ENCODE measurements around the gene CHADL.

Gene CHADL

GRCh38 chr22:41256254-41257253 lies 15.8 kb upstream of the CHADL start:
- peak; percentile 21 for DNase-seq

DNA sequence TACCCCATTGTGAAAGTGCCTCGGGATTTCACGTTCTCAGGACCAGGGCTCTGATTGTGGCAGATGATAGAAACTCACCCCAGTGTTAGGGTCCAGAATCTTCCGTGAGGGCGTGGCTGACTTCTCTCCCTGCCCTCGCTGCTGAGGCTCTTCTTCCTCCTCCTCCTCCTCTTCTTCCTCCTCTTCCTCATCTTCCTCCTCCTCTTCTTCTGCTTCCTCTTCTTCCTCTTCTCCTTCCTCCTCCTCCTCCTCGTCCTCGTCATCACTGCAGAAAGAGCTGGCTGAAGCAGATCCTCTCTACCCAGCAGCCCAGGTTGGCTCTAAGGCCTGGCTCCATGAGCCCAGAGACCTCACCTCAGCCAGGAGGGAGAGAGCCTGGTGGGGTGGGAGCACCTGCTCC lies 13.5 kb upstream of the CHADL start:
- DNase-seq, result no peak

DNA sequence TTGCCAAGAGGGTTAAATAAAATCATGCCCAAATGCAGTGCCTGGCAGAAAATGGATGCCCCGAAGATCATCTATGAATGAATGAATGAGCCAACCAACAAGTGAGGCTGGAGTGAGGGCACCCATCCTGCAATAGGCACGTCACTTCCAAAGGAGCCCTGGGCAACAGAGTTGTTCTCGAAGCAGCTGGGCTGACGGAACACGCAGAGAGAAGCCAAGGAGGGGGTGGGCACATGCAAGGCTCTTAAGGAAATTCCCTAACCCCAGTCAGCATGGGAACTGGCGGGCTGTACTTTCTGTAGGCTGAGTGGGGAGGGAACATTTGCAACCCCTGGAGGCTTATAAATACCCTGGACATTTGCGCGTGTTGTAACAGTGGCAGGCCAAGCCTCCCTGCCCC lies 11.6 kb upstream of the CHADL start:
- DNase-seq, result no peak

DNA sequence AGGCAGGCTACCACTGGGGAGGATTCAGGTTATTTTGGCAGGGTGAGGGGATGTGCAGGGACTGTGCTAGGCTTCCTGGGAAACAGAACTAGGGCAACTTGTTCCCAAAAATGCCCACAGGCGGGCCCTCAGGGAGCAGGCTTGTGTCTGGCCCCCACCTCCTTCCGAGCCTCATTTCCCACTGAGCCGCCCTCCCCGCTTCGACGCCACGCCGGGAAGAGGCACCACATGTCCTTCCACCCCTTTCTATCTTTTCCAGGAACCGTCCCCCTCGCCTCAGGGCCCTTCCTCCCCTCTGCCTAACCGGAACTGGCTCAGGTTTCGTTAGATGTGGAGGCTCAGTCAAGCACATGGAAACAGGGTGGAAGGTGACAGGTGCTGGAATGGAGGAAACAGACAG lies 9.4 kb upstream of the CHADL start:
- no peak for DNase-seq

DNA sequence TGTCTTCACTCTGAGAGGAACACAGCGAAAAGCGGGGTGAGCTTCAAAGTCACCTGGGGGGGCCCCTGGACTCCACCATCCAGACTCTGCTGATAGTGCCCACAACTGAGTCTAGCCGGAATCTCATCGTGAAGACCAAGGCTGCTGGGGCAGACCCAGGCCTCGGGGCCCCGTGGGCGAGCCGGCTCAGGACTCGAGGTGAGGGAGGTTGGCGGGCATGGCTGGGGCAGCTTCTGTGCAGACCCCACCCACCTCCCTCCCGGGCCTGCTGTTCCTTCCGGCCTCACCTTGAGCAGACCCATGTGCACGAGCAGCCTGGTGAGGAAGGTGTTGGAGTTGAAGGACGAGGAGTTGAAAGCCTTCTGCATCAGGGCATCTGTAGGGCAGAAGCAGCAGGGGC lies 8.7 kb upstream of the CHADL start:
- no peak for DNase-seq

GRCh38 chr22:41248758-41249157 lies 8.0 kb upstream of the CHADL start:
- no peak for DNase-seq

GRCh38 chr22:41248314-41248713 lies 7.6 kb upstream of the CHADL start:
- no peak for DNase-seq

GRCh38 chr22:41247703-41248102 lies 7.0 kb upstream of the CHADL start:
- DNase-seq, result no peak

DNA sequence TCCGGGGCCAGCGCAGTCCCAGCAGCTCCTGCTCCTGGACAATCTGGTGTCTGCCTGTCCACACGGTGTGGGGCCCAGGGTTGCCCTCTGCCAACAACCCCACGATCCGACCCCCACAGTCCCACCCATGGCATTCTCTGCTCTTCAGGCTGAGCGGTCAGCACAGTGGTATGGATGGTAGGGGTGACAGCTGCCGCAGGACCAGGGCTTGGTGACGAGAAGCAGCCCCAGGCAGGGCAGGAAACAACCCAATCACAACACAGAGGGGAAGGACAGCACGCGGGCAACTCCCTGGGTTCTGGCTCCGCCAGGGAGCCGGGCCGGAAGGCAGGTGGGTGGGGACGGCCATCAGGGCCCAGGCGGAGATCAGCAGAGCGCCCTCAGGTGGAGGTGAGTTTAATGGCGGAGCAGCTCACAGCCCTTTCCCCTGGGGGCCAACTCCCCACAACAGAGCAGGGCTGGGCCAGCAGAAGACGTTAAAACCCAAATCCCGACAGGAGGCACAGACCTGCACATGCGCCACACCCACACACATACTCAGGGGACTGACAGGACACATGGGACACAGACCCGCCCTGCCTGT lies 5.3 kb upstream of the CHADL start:
- DNase-seq, result no peak

GRCh38 chr22:41243361-41243760 lies 2.6 kb upstream of the CHADL start:
- no peak for DNase-seq

- no peak for DNase-seq
These were observed 1.8 kb upstream of the CHADL start for GRCh38 chr22:41242396-41243117.

DNA sequence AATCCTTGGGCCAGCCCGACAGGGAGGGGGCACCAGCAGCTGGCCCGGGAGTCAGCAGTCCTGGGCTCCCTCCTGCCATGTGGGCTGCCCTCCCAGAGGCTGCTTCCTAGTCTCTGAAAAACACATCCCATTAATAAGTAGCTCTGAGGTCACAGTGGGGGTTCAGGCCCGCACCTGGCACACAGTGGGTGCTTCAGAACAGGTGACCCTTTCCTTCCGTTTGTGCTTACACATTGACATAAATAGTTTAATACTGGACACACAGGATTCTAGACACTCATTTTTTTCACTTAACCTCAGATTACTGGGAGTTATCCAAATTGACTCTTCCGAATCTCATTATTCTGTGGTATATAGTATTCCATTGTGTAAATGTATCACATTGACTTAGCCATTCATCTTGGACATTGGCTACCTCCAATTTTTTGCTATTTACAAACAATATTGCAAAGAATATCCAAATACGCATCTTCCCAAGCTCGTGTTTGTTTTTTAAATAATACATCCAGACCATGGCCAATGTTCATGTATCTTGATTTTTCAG lies 474 bp upstream of the CHADL start:
- no peak for DNase-seq

DNA sequence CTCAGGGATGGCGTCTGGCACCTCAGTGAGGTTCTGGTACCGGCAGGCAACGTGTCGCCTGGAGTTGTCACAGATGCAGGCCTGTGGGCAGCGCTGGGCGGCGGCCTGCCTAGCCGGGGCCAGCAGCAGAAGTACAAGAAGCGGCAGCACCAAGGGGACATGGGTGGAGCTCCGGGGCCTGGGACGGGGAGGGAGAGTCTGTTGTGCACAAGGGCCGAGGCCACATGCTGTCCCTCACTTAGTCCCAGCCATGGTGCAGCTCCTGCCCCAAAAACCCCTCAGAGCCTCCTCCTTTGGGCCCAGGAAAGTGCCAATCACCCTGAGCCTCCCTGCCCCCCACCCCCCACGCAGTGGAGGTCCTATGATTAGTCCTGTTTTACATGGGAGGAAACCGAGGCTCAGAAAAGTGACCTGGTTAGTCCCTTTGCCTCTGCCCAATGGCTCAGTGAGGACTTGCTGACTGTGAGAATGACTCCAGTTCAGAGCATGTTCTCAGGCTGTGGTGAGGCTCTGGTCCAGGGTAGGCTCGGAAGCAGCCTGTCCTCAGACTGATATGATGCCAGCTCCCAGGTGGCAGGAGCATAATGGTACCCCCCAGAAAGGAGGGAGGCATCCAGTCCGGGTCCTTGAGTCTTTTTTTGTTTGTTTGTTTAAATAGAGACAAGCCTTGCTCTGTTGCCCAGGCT lies 1.1 kb downstream of the CHADL start:
- no peak for DNase-seq

- DNase-seq, result no peak
These were observed 1.9 kb downstream of the CHADL start for GRCh38 chr22:41238570-41239442.

GRCh38 chr22:41237707-41238569 lies 2.8 kb downstream of the CHADL start:
- DNase-seq, result peak; percentile 68

GRCh38 chr22:41237036-41237706 lies 3.6 kb downstream of the CHADL start:
- no peak for DNase-seq

DNA sequence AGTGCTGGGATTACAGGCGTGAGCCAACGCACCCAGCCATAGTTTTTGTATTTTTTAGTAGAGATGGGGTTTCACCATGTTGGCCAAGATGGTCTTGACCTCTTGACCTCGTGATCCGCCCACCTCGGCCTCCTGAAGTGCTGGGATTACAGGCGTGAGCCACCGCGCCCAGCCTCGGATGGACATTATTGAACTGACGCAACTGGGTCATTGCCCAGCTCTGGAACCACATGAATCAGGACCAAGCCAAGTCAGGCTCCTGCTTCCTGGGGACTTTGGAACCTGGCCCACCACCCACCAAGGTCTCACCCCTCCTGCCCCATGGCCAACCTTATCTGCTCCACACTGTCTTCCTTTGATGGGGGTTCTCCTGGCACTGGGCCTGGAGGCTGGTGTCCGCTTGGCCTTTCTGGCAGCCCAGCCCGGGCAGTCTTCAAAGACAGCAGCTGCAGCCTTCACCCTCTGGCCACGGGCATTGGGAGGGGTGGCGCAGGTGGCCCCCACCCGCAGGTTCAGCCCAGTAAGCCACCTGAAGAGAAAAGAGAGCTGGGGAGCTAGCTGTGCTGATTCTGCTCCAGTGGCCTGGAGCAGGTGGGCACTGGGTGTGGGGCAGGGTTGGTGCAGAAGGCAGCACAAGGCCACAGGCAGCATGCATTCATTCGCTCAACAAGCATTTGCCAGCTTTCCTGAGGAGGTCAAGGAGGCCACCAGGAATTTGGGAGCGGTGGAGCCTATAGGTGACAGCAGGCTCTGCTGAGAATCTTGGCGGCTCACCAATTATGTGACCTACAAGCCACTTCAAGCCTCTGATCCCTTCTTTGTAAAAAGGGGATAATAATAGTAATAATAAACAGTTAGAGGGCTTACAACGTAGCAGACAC lies 5.7 kb downstream of the CHADL start:
- no peak for DNase-seq

GRCh38 chr22:41231369-41231768 lies 9.4 kb downstream of the CHADL start:
- no peak for DNase-seq

- no peak for DNase-seq
These were observed 10.3 kb downstream of the CHADL start for GRCh38 chr22:41230401-41230785.

Data from inflammatory macrophage treated with lipopolysaccharide for 4 hours (primary cell).